Activated CD4-positive, CD25-positive, alpha-beta regulatory T cell treated with anti-CD3 and anti-CD28 coated beads, Interleukin-2, amount 50 U/mL, for 72 hours (primary cell): ENCODE results near the gene GABBR1.

ENCODE experiments used
- DNase-seq: peaks from one replicate; pipeline ENCODE4 v3.0.0; 2021

The GABBR1 gene

DNA sequence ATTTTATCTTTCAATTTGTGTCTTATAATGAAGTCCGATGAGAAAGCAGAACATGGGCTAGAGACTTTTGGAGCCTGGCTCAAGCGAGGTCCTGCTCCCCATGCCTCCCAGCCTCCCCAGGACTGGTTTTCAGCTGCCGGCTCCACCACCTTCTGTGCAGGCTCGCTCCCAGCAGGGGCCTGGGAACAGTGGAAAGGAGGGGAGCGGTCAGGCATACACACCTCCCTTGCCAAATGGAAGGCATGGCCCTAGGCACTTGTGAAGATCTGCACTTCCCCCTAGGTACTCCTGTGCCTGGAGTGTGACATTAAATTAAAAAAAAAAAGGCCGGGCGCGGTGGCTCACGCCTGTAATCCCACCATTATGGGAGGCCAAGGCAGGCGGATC, 19.2 kb upstream of the GABBR1 start:
- no peak for DNase-seq

DNA sequence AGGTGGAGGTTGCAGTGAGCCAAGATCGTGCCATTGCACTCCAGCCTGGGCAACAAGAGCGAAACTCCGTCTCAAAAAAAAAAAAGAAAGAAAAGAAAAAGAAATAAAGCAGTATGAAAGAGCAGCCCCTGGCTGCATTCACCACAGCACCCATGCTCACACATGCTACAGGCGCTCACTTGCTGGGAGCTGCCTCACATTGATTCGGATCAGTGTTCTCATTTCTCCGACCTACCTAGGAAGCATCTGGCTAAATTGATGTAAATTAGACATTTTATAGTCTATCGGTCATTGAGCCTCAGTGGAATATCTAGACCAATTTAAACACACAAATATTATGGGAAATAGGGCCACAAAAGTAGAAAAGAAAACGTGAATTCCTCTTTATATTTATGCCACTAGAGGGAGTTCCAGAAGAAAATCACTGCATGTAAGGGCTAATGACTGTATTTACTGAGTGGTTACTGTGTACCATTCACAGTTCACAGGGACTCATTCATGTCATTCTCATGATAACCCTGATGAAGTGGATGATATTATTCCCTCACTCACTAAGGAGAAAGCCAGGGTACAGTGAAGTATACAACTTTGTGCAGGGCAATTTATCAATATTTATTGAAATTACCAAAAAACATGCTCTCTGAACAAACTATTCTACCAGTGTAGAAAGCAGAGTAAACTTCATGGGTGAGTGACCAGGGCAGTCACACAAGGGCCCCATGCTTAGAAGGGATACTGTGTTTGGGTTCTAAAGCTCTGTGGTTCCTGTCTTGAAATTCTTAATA, 18.6 kb upstream of the GABBR1 start:
- no peak for DNase-seq

- peak; percentile 94 for DNase-seq
Observed at GRCh38 chr6:29649701-29650673, 17.0 kb upstream of the GABBR1 start.

- DNase-seq = no peak
Observed at GRCh38 chr6:29647927-29648642, 15.1 kb upstream of the GABBR1 start.

DNA sequence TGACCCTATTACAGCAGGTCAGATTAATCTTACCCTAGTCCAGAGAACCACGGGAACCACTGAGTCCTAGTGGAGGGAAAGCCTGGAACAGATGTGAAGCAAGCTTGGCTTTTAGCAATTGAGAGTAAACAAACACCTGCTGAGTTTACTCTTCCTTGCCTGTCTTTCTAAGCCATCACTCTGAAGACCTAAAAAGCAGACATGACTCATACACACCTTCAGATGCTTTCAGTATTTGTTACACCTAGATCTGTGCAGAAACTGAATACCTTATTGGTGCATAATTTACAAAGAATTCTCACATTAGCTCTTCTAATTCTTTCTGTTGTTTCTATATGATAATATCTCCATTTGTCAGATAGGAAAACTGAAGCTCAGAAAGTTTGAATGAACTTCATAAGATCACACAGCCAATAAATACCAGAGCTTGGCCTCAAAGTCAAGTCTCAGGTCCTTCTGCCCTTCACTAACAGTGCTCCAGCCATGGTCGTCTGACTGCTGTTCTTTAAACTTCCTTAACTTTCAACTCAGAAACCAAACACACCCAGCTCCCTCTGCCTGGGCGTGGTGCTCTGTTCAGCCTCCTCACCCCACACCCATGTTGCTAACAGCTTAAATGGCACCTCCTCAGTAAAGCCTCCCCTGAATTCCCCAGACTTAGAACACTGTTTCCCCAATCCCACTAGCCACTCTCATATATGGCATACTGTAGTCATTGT, 8.6 kb upstream of the GABBR1 start:
- DNase-seq = no peak

- DNase-seq = no peak
Observed at GRCh38 chr6:29637247-29637646, 4.3 kb upstream of the GABBR1 start.

DNA sequence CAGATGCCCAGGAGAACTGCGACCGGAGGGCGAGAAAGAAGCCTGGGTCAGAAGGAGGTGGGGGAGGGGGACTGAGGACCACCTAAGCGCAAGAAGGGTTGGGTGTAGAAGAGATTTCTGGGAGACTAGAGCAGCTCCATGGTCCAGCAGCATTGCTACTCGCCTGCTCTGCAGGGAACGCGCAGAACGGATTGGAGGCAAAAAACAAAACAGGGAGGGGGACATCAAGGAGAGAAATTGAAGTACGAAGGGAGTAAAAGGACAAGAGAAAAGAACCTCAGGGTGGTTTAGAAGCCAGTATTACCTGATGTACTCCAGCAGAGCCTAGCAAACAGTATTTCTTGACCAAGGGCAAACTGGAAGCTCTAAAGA, 537 bp upstream of the GABBR1 start:
- no peak for DNase-seq

DNA sequence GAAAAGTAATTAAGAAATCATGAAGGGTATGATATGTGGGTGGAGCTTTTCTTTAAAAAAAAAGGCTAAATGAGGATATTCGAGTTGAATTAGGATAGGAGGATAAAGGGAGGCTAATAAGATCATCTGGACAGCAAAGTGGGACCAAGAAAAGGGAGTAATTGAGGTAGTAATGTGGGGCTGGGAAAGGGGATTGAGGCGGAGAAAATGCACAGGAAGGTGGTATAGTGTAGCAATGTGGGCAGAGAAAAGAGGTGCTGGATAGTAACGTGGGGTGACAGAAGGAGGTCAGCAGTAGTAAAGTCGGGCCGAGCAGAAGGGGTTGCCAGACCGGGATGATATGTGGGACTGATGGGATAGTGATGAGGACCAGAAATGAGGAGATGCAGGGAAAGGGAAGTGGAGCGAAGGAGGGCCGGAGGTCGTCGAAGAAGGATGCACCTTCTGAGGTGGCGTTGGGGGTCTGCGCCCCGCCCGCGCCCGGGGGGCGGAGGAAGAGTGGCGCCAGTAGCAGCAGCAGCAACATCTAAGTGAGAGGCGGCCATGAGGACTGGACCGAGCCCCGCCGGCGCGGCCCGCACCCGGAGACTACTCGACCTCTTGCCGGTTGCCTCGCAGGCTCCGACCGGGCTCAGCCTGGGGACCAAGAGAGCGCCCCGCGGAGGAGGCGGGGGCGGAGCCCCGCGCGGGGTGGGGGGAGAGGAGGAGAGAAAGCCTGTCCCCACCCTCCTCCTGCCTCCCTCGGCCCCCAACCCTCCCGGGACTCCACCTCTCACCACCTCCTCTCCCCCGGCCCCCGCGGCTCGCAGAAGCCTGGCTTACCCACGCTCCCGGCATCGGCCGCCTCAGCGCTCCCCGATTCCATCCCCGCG, 887 bp downstream of the GABBR1 start:
- DNase-seq = peak; percentile 51

DNA sequence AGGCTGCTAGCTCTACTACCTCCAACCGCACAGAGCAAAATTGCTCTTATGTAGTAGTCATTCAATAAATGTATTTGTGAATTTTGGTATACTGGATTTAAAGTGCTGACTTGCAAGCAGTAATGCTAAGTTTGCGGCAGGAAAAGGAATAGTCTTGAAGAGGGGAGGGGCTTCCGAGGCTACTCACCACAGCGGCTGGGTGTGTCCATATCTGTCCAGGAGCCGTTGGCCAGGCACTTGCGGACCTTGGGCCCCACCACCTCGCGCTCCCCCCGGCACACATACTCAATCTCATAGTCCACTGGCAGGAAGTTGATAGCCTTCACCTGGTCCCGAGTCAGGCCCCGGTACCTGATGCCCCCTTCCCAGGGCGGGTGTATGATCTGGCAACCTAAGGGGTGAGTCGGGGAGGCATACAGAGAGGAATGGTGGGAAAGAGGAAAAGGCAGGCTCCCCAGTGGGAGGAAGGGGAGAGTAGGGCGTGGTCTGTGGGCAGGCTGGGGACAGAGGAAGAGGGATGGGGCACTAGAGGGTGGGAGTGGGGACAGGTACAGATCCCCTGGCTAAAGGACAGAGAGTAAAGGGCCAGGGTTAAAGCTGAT, 1.7 kb downstream of the GABBR1 start:
- DNase-seq = no peak

DNA sequence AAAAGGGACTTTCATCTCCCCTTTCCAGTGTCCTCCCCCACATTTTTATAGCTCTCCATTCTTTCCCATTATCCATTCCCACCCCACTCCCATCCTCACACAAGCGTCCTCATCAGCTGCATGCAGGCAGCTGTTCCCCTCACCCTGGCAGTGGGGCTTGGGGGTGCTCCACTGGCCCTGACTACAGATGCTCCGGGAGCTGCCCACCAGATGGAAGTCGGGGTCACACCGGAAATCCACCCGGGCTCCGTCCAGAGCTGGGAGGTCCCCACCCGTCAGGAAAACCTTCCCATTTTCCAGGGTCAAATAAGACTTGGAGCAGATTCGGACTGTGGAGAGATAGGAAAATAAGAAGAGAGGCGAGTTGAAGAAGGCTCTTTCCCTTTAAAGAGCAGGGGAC, 2.7 kb downstream of the GABBR1 start:
- no peak for DNase-seq

DNA sequence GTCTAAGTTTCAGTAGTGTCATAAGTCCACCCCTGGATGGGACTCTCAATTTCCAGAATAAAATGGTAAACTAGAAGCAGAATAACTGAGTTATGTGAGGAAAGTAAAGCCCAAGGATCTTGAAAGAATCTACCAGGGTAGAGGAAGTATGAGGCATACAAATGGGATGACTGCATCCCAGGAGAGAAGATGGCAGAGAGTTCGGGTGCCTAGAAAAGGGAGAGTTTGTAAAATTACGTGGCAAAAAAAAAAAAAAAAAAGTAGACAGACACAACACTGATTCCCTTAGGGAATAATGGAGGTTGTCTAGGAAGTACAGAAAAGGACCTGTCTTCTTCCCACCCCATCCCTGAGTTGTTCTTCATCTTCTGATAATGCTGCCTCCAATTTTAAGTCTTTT, 3.4 kb downstream of the GABBR1 start:
- no peak for DNase-seq

- DNase-seq = peak; percentile 45
Observed at GRCh38 chr6:29628419-29629281, 4.3 kb downstream of the GABBR1 start.

DNA sequence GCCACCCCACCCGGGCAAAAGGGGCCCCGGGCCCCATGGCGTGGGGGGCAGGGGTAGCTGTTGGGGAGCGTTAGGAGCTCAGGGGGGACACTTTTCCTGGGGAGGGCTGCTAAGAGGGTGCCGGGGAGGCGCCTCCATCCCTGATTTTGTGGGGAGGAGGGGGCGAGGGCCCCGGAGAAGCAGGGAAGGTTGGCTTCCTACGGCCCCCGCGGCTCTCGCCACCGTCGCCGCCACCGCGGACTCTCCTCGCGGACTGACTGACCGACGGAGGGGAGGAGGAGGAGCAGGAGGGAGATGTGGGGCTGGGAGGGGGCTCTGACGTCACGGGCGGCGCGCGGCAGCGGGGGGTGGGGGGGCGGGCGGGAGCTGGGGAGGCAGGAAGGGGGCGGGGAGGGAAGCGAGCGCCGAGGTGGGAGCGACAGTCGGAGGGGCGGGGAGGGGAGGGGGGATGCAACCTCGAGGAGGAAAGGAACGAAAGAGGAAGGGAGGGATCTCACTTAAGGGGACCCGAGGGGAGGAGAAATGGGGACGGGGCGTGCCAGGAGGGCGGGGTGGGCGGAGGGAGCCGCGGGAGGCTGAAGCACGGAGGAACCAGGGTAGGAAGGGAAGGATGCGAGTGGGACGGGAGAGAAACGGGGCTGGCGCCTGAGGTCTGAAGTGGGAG, 5.1 kb downstream of the GABBR1 start:
- DNase-seq = peak; percentile 32

- no peak for DNase-seq
Observed at GRCh38 chr6:29626948-29627754, 5.8 kb downstream of the GABBR1 start.

DNA sequence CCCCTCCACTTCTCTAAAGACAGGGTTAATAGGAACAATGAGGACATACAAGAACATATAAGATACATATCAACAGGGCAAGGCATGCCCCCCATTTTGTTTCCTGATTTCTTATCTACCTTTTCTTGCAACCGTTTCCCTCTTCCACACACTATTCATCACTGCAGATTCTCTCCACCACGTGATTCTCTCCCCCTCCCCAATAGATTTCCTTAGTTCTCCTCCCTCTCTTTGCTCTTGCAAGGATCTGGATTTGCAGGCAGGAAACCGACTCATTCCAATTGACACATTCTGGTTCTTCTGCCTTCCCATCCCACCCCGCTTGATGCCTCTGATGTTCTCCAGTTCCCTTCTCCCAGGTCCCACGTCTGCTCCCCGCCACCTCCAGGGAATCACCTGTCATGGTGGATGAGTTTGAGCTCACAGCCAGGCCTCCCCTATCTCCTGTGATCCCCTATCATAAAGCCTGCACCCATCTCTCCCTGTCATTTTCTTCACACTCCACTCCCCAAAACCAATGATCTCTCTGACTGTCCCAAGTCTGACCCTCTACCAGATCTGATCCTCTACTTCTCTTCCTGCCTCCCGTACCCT, 7.5 kb downstream of the GABBR1 start:
- DNase-seq = no peak

GRCh38 chr6:29624520-29624961, 8.4 kb downstream of the GABBR1 start:
- DNase-seq = no peak

- no peak for DNase-seq
Observed at GRCh38 chr6:29620630-29621029, 12.4 kb downstream of the GABBR1 start.

- no peak for DNase-seq
Observed at GRCh38 chr6:29619578-29620160, 13.3 kb downstream of the GABBR1 start.
